H1 (cell line): Measurements from ENCODE around the gene ANO9. TPM values are rescaled to one million over a fixed set of nuclear protein-coding genes. Genes with fewer than 3 reads are reported as not detected.

ENCODE experiments used
- CTCF ChIA-PET: fragments of 300-600 bp; sonication (Branson Sonifier 250); formaldehyde crosslinking; loops from one replicate; lab custom pipeline; 2021; ENCODE audit not compliant: partially characterized antibody; lab: Charles Lee
- POLR2A ChIA-PET: fragments of 300-600 bp; sonication (Branson Sonifier 250); formaldehyde crosslinking; loops from one replicate; lab custom pipeline; 2021; ENCODE audit warnings: inconsistent platforms; ENCODE audit not compliant: partially characterized antibody; lab: Charles Lee
- DNase-seq, 2 experiments: peaks; one replicate each; pipeline versions ENCODE4 v3.0.0 to v3.0.0-alpha.2; 2010 to 2022; ENCODE audit warnings: low spot score in 2 of 2, low read depth in 1 of 2, mixed read lengths in 1 of 2
- FAIRE-seq: peaks from 2 replicates; lab custom pipeline; 2011; peaks lifted over from hg19 to GRCh38; lab: Jason Lieb, UNC
- H2AFZ ChIP-seq: 2 replicates; pipeline ENCODE4 v1.8.1; 2012; ENCODE audit warnings: low read length, inconsistent platforms
- H2AK5ac ChIP-seq: 2 replicates; pipeline ENCODE4 v1.6.1; 2013; ENCODE audit warnings: low read depth, low read length
- H2BK120ac ChIP-seq: replicated peaks from 2 replicates; pipeline ENCODE3; 2013; ENCODE audit warnings: low read depth, low read length, inconsistent platforms
- H2BK12ac ChIP-seq: 2 replicates; pipeline ENCODE4 v1.6.1; 2013; ENCODE audit warnings: low read depth, low read length
- H2BK15ac ChIP-seq: 2 replicates; pipeline ENCODE4 v1.6.1; 2013; ENCODE audit warnings: low read length
- H2BK20ac ChIP-seq: 2 replicates; pipeline ENCODE4 v1.6.1; 2013; ENCODE audit warnings: low read length
- H2BK5ac ChIP-seq: 2 replicates; pipeline ENCODE4 v1.6.1; 2013; ENCODE audit warnings: low read depth, low read length
- H3K14ac ChIP-seq: 2 replicates; pipeline ENCODE4 v1.6.1; 2013; ENCODE audit warnings: inconsistent platforms; ENCODE audit not compliant: insufficient read length
- H3K18ac ChIP-seq: 2 replicates; pipeline ENCODE4 v1.6.1; 2013; ENCODE audit warnings: low read length; ENCODE audit errors: extremely low read depth
- H3K23ac ChIP-seq: 2 replicates; pipeline ENCODE4 v1.6.1; 2013; ENCODE audit warnings: inconsistent platforms; ENCODE audit not compliant: insufficient read length
- H3K23me2 ChIP-seq: 2 replicates; pipeline ENCODE4 v1.6.1; 2013; ENCODE audit warnings: low read depth, low read length
- H3K27ac ChIP-seq: 2 replicates; pipeline ENCODE4 v1.6.1; 2011; ENCODE audit warnings: low read depth, low read length, inconsistent platforms
- H3K27me3 ChIP-seq, 4 experiments: replicated peaks in 1 of 4; 1 replicate in 1 of 4; 2 replicates in 3 of 4; pipeline versions ENCODE4 v1.6.1 to v1.8.1; 2011 to 2013; ENCODE audit warnings: low read length in 3 of 4, mild to moderate bottlenecking in 3 of 4, inconsistent platforms in 2 of 4, mixed read lengths in 2 of 4, moderate library complexity in 1 of 4; ENCODE audit not compliant: control insufficient read depth in 3 of 4, insufficient read depth in 3 of 4; ENCODE audit errors: extremely low read depth in 1 of 4
- H3K36me3 ChIP-seq, 4 experiments: 2 replicates each; pipeline versions ENCODE4 v1.6.1 to v1.8.1; 2011 to 2013; ENCODE audit warnings: mild to moderate bottlenecking in 4 of 4, low read length in 3 of 4, moderate library complexity in 2 of 4, control low read depth in 1 of 4, inconsistent platforms in 1 of 4; ENCODE audit not compliant: insufficient read depth in 4 of 4, control insufficient read depth in 2 of 4
- H3K4ac ChIP-seq: replicated peaks from 2 replicates; pipeline ENCODE3; 2013; ENCODE audit warnings: low read length, low read depth, mixed read lengths, inconsistent platforms; ENCODE audit not compliant: insufficient read length
- H3K4me1 ChIP-seq, 4 experiments: replicated peaks in 1 of 4; 1 replicate in 1 of 4; 2 replicates in 3 of 4; pipeline versions ENCODE4 v1.6.1 to v1.8.1; 2011 to 2013; ENCODE audit warnings: low read length in 3 of 4, inconsistent platforms in 2 of 4, mixed read lengths in 1 of 4; ENCODE audit not compliant: insufficient read depth in 4 of 4, control insufficient read depth in 3 of 4
- H3K4me2 ChIP-seq, 2 experiments: 2 replicates each; pipeline versions ENCODE4 v1.6.1 to v1.8.1; 2011 to 2013; ENCODE audit warnings: low read depth in 2 of 2, low read length in 2 of 2, control low read depth in 1 of 2, inconsistent platforms in 1 of 2, mild to moderate bottlenecking in 1 of 2; ENCODE audit not compliant: insufficient read depth in 1 of 2
- H3K4me3 ChIP-seq, 4 experiments: fragments of 200-600, 300-600 bp in 1 of 4; sonication (generic), shearing (Covaris generic), sonication (Bioruptor Twin) in 1 of 4; 2 replicates each; pipeline versions ENCODE4 v1.5.1 to v1.8.1; 2011 to 2016; ENCODE audit warnings: low read length in 4 of 4, low read depth in 3 of 4, control low read depth in 2 of 4, inconsistent platforms in 2 of 4, mild to moderate bottlenecking in 2 of 4, mixed read lengths in 1 of 4, moderate library complexity in 1 of 4; ENCODE audit not compliant: insufficient read depth in 2 of 4; ENCODE audit errors: extremely low read depth in 1 of 4
- H3K56ac ChIP-seq: replicated peaks from 2 replicates; pipeline ENCODE3; 2013; ENCODE audit warnings: low read depth, mild to moderate bottlenecking, mixed read lengths, low read length, inconsistent platforms; ENCODE audit not compliant: insufficient read length
- H3K79me1 ChIP-seq: 2 replicates; pipeline ENCODE4 v1.6.1; 2013; ENCODE audit warnings: low read depth, low read length, control low read depth
- H3K79me2 ChIP-seq, 2 experiments: 2 replicates each; pipeline versions ENCODE4 v1.6.1 to v1.8.1; 2012 to 2013; ENCODE audit warnings: low read length in 2 of 2, mild to moderate bottlenecking in 2 of 2, inconsistent platforms in 1 of 2; ENCODE audit not compliant: insufficient read depth in 2 of 2, control insufficient read depth in 1 of 2
- H3K9ac ChIP-seq, 4 experiments: replicated peaks in 1 of 4; 1 replicate in 1 of 4; 2 replicates in 3 of 4; pipeline versions ENCODE4 v1.6.1 to v1.8.1; 2011 to 2013; ENCODE audit warnings: low read depth in 3 of 4, low read length in 3 of 4, control low read depth in 2 of 4, mild to moderate bottlenecking in 2 of 4, moderate library complexity in 2 of 4, inconsistent platforms in 1 of 4; ENCODE audit errors: extremely low read depth in 1 of 4
- H3K9me3 ChIP-seq, 2 experiments: 2 replicates each; pipeline versions ENCODE4 v1.6.1 to v1.8.1; 2012 to 2013; ENCODE audit warnings: mild to moderate bottlenecking in 2 of 2, moderate library complexity in 2 of 2, control low read depth in 1 of 2, inconsistent platforms in 1 of 2, low read depth in 1 of 2, low read length in 1 of 2, mixed read lengths in 1 of 2; ENCODE audit not compliant: insufficient read depth in 2 of 2
- H4K20me1 ChIP-seq, 2 experiments: replicated peaks in 1 of 2; 2 replicates each; pipeline versions ENCODE3 to v1.8.1; 2011 to 2013; ENCODE audit warnings: inconsistent platforms in 2 of 2, low read length in 2 of 2, mild to moderate bottlenecking in 1 of 2; ENCODE audit not compliant: insufficient read depth in 2 of 2, control insufficient read depth in 1 of 2
- H4K5ac ChIP-seq: 2 replicates; pipeline ENCODE4 v1.6.1; 2013; ENCODE audit warnings: low read length, low read depth, mixed read lengths, inconsistent platforms; ENCODE audit not compliant: insufficient read length
- H4K8ac ChIP-seq: 2 replicates; pipeline ENCODE4 v1.8.0; 2013; ENCODE audit warnings: mild to moderate bottlenecking, moderate library complexity, low read length, inconsistent platforms; ENCODE audit not compliant: insufficient read depth; ENCODE audit errors: extremely low read depth
- H4K91ac ChIP-seq: replicated peaks from 2 replicates; pipeline ENCODE3; 2013; ENCODE audit warnings: low read length, mixed read lengths, inconsistent platforms; ENCODE audit not compliant: insufficient read length
- WGBS, 2 experiments: shearing (Covaris generic) in 1 of 2; methylation state at CpG; one replicate each; pipeline versions ENCODE4 v1.1.6 to v1.1.7; 2013 to 2015; ENCODE audit warnings: low lambda C conversion rate in 2 of 2, mixed read lengths in 2 of 2, inconsistent platforms in 1 of 2, low coverage in 1 of 2, missing lambda C conversion rate in 1 of 2; ENCODE audit not compliant: insufficient replicate concordance in 2 of 2, insufficient coverage in 1 of 2, insufficient read length in 1 of 2; ENCODE audit errors: extremely low coverage in 1 of 2, missing lambda C conversion rate in 1 of 2; 5-methylcytosine and 5-hydroxymethylcytosine counted together
- polyA plus RNA-seq, 7 experiments: library from polyadenylated mRNA; depleted of rRNA in 3 of 7; stranded (reverse) in 5 of 7; unstranded in 2 of 7; fragments of >200 nt in 5 of 7; fragments of 200-250 nt in 2 of 7; gene quantifications; 1 replicate in 5 of 7; 2 replicates in 1 of 7; 4 replicates in 1 of 7; pipeline versions ENCODE4 v1.2.1 to v1.2.3, GENCODE V29; 2011 to 2013; ENCODE audit warnings: missing spikeins in 2 of 7, mixed read lengths in 2 of 7
- total RNA-seq: library from RNA; stranded (reverse); fragmentation: NEBNext Ultra II Directional; extraction: Animal tissue kit (Norgen Biotek cat#: 25700); gene quantifications from 2 replicates; pipeline ENCODE4 v1.2.1, GENCODE V29; 2021
- TF ChIP-seq, protein P1 (sequence below), 3 experiments: IDR thresholded peaks; 1 replicate in 2 of 3; 2 replicates in 1 of 3; pipeline versions ENCODE4 v1.5.1 to v1.6.1; 2011; ENCODE audit warnings: low read length in 3 of 3, mild to moderate bottlenecking in 3 of 3, inconsistent platforms in 2 of 3, low read depth in 1 of 3, moderate library complexity in 1 of 3; ENCODE audit not compliant: insufficient read depth in 1 of 3; ENCODE audit errors: control extremely low read depth in 1 of 3
- TF ChIP-seq, protein P2 (sequence below): IDR thresholded peaks from 2 replicates; pipeline ENCODE4 v1.6.1; 2012; ENCODE audit warnings: inconsistent platforms

Gene ANO9
- total and polyA plus RNA-seq, 2 of the 8 experiments (the other 6 are each of a cell fraction or from before 2014, with no cell fraction given), result 20.0 to 20.7 TPM

DNA sequence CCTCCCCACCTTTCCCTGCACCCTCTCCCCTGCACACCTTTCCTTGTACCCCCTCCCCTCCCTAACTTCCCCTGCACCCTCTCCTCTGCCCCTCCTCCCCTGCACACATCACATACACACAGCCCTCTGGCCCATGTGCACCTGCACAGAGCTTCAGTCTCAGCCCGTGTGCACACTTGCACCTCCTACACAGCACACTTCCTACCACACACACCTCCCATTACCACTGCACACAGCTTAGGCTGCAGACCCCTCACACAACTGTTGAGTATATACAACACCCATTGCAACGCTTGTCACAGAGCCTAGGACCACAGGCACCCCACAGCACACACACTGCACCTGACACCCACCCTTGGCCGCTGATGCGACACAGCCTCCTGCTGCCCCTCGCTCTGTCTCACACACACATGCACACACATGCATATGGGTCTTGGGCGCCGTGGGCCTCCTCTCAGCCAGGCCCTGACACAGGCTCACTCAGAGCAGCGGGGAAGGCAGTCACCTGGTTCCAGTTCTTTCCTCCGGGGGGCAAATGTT lies 27.4 kb downstream of the ANO9 start:
- no peak overlapping the region for H2AFZ ChIP-seq
- no peak overlapping the region for H3K9ac ChIP-seq
- POLR2A ChIA-PET, result interaction anchor here (0.5 to 5.5 kb wide), 5 partner anchors 9 to 47 kb away, joined by 3 to 41 read pairs (median 23); partner anchors contain the start of gene PTDSS2
- no peak overlapping the region for H3K23ac ChIP-seq
- no peak overlapping the region for H4K5ac ChIP-seq
- peaks cover 0 to 26% (median 16%) of the 10 kb centered on the region in 4 experiments; a peak in 6 of 7 replicates for H3K4me1 ChIP-seq
- FAIRE-seq (no peak), DNase-seq (peak in 1 of 2 experiments; percentile 49)
- no peak overlapping the region for H3K4me3 ChIP-seq
- H3K36me3 ChIP-seq, result no peaks in the 10 kb centered on the region
- H3K23me2 ChIP-seq, result peaks cover 9% of the 10 kb centered on the region; the same call in 1 of the 2 replicates
- H4K8ac ChIP-seq, result no peak overlapping the region
- no peak overlapping the region for H2BK20ac ChIP-seq
- no peak overlapping the region for H3K56ac ChIP-seq
- peaks cover 0 to 19% of the 10 kb centered on the region in 2 experiments; a peak in 1 of 4 replicates for H3K79me2 ChIP-seq
- H2BK5ac ChIP-seq, result peak overlapping the region; percentile 30; the same call in 1 of the 2 replicates
- no peaks in the 10 kb centered on the region for H3K9me3 ChIP-seq
- no peak overlapping the region for H3K14ac ChIP-seq
- CTCF ChIA-PET, result interaction anchor here (1.0 to 1.8 kb wide), 5 partner anchors 10 to 77 kb away, joined by 3 to 5 read pairs (median 3); no protein-coding TSS in a partner anchor
- H3K79me1 ChIP-seq, result peaks cover 5% of the 10 kb centered on the region
- H3K18ac ChIP-seq, result no peak overlapping the region
- peaks cover 0 to 13% (median 4%) of the 10 kb centered on the region in 4 experiments; a peak in 5 of 7 replicates for H3K27me3 ChIP-seq
- H3K4ac ChIP-seq, result peak overlapping the region; percentile 78
- H4K91ac ChIP-seq, result peak overlapping the region; percentile 89
- peaks cover 10 to 11% of the 10 kb centered on the region in 2 experiments for H4K20me1 ChIP-seq
- no peak overlapping the region for H3K27ac ChIP-seq
- peak overlapping the region; percentile 61; the same call in 1 of the 2 replicates for H2AK5ac ChIP-seq
- peak overlapping the region; percentile 90; the same call in 1 of the 2 replicates for H2BK12ac ChIP-seq
- no peak overlapping the region for H2BK120ac ChIP-seq
- 83% methylated on average over 9 of the region's 9 CpGs; no CpG with 5 or more reads in 1 of the 2 experiments for WGBS, 2 experiments
- H2BK15ac ChIP-seq, result peak overlapping the region; percentile 83
- no peak overlapping the region for H3K4me2 ChIP-seq
- TF ChIP-seq, protein P1, sequence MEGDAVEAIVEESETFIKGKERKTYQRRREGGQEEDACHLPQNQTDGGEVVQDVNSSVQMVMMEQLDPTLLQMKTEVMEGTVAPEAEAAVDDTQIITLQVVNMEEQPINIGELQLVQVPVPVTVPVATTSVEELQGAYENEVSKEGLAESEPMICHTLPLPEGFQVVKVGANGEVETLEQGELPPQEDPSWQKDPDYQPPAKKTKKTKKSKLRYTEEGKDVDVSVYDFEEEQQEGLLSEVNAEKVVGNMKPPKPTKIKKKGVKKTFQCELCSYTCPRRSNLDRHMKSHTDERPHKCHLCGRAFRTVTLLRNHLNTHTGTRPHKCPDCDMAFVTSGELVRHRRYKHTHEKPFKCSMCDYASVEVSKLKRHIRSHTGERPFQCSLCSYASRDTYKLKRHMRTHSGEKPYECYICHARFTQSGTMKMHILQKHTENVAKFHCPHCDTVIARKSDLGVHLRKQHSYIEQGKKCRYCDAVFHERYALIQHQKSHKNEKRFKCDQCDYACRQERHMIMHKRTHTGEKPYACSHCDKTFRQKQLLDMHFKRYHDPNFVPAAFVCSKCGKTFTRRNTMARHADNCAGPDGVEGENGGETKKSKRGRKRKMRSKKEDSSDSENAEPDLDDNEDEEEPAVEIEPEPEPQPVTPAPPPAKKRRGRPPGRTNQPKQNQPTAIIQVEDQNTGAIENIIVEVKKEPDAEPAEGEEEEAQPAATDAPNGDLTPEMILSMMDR (IDR thresholded peaks at IDR 0.05; ENCODE audit: control extremely low read depth in 1 of 3, insufficient read depth in 1 of 3, low read depth in 1 of 3, low read length in 3 of 3), result no peak
- TF ChIP-seq, protein P2, sequence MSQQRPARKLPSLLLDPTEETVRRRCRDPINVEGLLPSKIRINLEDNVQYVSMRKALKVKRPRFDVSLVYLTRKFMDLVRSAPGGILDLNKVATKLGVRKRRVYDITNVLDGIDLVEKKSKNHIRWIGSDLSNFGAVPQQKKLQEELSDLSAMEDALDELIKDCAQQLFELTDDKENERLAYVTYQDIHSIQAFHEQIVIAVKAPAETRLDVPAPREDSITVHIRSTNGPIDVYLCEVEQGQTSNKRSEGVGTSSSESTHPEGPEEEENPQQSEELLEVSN, result no peak
